Stimulated activated CD8-positive, alpha-beta memory T cell treated with anti-CD3 and anti-CD28 coated beads, Interleukin-12 subunit alpha, Interleukin-12 subunit beta, amount 100 ng/mL, for 24 hours (primary cell): Measurements from ENCODE around the gene JHY.
"Not testable (repeated sequence)": the region's sequence is repeated elsewhere in the genome, so short reads cannot be mapped to it uniquely, and the experiment has no call there.

Source experiments
- DNase-seq: peaks from one replicate; pipeline ENCODE4 v3.0.0-alpha.2; 2020; ENCODE audit errors: extremely low read depth

JHY gene

DNA sequence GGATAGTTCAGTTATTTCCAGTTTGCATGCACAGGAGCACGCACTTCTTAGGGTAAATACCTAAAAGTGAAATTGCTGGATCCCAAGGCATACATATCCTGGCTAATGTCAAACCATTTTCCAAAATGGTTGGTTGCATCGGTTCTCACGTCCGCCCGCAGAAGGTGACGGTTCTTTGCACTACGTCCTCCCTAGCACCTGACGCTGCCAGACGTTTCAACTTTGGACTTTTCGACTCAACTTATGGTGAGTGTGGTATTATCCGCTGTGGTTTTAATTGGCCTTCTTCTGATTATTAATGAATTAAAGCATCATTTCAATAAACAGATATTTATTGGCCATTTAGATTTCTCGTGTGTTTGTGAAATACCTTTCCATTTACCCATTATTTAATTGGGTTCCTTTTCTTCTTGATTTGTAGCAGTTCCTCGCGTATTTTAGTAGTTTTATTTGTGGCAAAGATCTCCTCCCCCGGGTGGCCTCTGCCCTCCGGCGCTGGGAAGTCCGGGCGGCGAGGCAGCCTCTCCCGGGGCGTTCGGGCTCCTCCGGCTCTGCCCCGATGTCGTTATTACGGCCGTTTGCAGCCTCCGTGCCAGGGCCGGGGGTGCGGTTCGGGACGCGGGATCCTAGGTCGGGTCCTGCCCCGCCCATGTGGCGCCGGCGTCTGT is at the start of gene JHY:
Gene JHY, plus strand, starts transcription at position 571 of the 668 bp plus-strand sequence. CDS start 3,091 bp downstream, outside the sequence.
- no peak for DNase-seq

DNA sequence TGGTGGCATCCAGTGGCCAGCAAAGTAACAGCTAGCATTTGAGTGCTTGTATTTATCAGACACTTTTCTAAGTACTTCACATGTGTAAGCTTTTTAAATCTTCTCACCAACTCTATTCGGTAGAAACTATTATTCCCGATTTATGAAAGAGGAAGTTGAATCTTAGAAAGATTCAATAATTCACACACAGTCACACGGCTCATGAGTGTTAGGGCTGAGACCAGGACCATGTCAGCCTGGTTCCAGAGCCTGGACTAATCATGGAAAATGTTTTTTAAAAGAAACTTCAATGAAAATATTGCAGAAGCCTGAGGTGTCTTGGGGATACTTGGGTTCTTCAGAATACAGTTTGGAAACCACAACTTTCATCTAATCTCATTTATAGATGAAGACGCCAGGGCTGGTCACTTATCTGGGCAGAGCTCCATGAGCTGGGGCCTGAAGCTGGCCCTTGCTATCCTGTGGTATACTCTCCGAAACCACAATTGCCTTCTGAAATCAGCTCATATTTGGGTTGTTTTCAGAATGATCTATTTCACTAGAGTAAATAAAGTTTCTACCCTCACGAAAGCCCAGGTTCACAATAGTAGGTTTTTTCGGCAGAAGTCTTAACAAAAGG is 48.6 kb upstream of the JHY start:
- no peak for DNase-seq

DNA sequence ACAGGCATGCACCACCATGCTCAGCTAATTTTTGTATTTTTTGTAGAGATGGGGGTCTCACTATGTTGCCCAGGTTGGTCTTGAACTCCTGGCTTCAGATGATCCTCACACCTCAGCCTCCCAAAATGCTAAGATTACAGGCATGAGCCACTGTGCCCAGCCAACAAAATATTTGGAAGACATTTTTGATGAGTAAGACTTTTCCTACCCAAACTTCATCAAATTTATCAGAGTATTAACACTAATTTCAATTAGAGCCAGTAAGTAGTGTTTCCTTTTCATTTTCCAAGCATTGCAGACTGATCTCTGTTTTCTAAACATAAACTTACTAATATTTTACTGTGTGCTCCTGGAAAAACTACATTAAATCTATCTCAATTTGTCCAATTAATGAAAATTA is 45.6 kb upstream of the JHY start:
- DNase-seq: no peak

DNA sequence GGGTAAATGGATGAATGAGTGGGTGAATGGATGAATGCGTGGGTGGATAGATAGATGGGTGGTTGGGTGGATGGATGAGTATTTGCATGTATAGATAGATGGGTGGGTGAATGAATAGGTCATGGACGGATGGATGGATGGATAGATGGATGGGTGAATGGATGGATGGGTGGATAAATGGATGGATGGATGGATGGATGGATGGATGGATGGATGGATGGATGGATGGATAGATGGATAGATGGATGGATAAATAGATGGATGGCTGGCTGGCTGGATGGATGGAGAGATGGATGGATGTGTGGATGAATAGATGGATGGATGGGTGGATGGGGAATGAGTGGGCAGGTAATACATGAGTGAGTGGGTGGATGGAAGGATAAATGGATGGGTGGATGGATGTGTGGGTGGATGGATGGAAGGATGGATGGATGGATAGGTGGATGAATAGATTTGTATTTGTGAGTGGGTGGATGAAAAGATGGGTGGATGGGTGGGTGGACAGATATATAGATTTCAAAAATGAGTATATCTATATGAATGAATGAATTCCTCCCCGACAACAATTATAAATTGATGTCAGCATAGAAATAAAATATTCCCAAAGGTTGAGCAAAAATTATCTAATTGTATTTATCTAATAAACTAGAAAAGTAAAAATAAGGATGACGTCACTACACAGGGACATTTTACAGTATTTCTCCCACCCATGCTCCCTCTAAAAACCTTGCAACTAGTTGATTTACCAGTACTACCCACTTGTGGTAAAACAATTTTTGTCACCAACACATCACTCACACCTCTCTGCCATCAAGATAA is 44.8 kb upstream of the JHY start:
- no peak for DNase-seq

DNA sequence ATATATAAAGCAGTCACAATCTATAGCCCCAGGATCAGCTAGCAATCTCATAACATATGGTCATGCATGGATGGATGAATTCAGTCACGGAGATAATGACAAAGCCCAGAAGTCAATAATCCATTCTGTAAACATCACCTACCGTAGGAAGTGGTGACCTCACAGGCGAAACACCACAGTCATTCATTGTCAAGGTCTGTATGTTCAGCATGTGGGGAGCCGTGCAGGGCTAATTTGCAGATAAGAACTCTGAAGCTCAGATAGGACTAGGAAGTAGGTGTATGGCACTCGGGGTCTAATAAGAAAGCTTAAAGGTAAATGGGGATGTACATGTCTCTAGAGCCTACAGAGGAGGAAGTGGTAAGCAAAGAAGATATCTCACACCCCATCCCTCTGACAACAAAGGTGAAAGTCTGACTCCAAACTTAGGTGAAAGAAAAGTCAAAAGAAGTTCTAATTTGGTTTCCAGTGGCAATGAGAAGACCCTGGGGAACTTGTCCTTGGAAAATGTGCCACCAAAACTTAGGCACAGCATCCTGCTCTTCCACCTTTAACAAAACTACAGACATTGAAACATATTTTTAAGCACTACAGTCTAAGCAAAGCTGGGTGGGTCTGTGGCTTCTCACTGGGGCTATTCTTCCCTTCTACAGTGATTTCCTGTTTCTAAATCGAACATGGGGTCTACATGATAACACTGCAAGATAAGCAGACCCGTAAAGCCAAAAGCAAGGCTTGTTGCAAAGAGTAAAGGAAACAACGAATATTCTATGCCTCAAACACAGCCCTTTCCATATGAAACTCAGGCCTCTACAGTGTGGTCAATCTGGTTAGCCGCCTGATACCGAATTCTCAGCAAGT is 39.0 kb upstream of the JHY start:
- peak; percentile 28 for DNase-seq

DNA sequence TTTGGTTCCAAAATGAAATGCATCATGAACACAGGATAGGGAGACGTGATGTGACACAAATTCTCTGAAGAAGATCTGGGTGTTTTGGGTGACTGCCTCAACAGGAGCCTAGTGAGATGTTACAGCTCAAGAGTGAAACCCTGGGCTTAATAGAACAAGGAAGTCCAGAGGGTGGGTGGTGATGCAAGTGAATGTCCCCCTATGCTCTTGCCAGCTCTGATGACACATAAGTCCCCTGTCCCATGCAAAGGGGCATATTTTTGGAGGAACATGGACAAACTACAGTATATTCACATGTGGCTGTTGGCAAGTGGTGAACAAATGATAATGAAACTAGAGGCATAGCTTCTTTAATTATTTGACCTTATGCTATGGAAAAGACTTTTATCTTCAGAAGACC is 35.1 kb upstream of the JHY start:
- no peak for DNase-seq

DNA sequence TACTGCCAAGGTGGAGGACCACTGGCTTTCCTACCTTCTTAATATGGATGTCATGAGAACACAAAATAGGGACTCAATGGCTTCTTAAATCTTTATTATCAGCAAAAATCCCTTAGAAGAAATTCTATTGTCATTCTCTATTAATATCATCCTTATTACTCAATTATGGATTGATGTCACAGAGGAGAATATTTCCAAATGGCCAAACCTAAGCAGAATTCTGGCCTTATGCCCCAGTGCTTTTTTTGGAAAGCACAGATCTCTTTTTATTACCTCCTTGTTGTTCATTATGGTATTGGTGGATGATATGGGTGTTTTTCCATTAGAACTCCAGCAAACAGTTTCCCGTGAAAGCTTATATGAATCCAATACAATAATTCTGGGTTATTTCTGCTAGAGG is 34.4 kb upstream of the JHY start:
- DNase-seq: no peak

DNA sequence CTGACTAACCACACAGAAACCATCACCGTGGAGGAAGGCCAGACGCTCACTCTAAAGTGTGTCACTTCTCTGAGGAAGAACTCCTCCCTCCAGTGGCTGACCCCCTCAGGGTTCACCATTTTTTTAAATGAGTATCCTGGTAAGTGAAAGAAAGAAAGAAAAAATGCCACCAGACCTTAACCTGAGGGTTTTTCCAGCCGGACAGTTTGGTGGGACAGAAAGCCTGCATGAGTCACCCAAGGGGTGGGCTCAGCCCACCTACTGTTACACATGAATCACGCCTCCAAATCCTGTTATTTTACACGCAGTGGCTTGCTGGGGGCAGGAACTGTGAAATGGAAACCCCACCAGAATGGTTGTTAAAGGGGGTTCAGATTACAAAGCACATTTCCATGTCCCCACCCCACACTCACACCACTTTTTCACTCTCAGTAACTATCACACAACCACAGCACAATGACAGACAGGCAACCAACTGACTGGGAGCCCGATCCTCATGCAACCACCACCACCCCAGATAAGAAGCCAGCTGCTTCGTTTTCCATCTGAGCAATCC is 32.4 kb upstream of the JHY start:
- DNase-seq: peak; percentile 42

DNA sequence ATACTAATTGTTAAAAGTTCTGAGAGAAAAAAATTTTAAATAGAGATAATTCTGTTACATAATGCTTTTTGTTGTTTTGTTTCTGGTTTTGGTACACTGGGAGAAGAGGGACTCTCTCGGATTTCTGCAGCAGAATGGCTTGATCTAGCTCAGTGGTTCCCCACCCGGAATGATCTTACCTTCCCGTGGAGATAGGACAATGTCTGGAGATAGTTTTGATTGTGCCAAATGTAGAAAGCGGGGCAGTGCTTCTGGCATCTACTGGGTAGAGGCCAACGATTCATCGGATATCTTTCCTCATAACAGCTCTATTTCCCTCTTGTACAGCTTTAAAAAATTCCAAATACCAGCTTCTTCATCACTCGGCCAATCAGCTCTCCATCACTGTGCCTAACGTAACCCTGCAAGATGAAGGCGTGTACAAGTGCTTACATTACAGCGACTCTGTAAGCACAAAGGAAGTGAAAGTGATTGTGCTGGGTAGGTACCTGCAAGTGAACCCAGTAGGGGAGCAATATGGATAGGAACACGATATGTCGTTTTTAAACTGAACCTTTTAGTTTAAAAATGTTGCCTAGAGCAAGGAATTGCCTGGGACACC is 31.1 kb upstream of the JHY start:
- no peak for DNase-seq

DNA sequence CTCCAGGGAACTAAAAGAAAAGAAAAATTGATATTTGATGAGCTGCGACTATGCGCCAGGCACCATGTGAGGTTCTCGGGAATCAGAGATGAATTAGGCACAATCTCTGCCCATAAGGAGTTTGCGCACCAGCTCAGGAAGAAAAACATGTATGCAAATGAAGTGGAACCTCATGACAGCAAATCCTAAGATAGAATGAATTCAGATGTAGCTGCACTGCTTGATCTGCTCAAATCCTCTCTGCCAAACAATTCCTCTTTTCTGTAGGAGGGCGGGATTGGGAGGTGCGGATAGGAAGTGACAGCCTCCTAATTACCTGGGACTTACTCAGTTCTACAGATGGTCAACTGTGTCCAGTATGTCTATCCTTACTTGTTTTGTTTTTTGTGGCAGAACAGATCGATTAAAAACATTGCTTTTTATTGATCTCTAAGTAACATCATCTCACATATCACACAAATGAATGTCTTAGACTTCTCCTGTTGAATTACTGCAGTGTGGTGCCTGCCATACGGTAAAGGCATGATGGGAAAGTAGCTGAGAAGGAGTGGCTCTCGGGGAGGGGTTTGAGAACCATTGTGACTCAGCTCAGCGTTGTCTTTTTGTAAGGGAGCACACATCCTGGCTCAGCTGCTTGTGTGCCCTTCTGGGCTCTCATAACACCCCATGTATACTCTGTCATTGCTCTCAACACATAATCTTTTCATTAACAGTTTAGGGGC is 30.3 kb upstream of the JHY start:
- DNase-seq: no peak

DNA sequence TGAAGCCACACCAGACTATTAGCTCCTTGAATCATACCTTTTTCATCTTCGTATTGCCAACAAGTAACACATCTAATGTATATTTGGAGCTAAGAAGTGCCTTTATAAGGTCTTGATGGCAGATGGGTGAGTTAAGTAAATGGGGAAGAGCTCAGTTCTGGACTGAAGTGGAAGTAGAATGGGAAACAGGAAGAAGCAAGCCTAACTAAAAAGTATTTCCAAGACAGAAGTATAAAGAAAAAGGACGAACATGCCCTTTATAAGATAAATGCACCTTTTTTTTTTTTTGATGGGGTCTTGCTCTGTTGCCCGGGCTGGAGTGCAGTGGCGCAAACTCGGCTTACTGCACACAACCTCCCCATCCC is 29.8 kb upstream of the JHY start:
- DNase-seq: no peak

DNA sequence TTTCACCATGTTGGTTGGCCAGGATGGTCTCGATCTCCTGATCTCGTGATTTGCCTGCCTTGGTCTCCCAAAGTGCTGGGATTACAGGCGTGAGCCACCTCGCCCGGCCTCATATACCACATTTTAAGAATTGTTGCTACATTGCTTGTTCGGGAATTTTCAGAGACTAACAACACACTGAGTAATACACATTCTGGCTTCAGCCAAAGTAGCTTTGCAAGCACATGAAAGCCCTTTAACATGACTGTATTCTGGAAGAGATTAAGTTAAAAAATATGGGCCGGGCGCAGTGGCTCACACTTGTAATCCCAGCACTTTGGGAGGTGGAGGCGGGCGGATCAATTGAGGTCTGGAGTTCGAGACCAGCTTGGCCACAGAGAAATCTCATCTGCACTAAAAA is 29.3 kb upstream of the JHY start:
- DNase-seq: no peak

DNA sequence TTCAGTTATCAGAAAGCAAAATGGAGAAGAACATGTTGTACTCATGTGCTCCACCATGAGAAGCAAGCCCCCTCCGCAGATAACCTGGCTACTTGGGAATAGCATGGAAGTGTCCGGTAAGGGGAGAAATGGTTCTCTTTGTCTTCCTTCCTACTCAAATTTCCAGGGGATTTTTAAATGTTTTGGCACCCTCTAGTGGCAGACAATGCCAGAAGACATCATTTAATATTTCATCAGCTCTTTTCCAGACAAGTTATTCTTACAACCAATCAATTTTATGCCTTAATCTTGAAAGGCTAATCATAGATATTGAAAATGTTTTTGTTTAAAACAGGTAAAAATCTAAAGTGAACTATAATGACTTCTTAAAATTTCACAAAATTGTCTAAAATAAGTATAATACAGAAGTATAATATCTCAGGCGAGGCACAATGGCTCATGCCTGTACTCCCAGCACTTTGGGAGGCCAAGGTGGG is 28.6 kb upstream of the JHY start:
- peak; percentile 12 for DNase-seq

DNA sequence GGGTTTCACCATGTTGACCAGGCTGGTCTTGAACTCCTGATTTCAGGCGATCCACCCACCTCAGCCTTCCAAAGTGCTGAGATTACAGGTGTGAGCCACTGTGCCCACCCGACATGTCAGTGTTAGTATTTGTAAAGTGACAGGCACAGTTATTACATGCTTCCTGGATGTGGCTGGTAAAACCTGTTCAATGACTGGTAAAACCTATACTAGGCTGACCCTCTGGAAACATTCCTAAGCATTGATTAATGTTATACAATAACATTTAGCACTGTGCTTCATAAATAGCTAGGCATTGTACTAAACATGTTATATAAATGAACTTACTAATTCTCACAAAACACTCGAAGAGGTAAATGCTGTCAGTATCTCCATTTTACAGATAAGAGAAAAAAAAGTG is 20.9 kb upstream of the JHY start:
- no peak for DNase-seq

DNA sequence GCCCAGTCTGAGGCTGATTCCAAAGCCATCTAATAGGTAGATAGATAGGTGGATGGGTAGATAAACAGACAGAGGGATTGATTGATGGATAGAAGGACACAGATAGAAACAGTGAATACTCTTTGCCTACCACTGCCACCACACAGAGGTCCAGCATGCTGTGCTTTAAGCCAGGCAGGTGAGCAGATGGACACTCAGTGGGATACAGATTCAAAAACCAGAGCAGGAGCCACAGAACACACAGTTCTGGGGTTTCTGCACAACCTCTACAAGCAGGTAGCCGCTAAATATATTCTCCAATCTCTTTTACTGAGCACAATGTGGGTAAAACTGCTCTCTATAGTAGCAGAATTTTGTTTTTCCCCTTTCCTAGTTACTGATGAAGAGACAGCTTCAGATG is 20.5 kb upstream of the JHY start:
- DNase-seq: no peak

DNA sequence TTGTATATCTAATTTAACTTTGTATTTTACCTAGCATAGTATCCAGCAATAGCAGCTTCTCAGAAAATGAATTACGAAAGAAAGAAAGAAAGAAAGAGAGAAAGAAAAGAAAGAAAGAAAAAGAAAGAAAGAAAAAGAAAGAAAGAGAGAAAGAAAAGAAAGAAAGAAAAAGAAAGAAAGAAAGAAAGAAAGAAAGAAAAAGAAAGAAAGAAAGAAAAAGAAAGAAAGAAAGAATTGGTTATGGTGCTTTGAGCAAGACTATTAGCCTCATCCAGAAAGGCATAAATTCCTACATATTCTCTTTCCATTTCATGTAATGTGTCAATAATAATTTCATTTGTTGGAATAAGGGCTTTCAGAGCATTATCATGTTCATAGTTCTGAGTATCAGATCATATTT is 19.4 kb upstream of the JHY start:
- DNase-seq: not testable (repeated sequence)

DNA sequence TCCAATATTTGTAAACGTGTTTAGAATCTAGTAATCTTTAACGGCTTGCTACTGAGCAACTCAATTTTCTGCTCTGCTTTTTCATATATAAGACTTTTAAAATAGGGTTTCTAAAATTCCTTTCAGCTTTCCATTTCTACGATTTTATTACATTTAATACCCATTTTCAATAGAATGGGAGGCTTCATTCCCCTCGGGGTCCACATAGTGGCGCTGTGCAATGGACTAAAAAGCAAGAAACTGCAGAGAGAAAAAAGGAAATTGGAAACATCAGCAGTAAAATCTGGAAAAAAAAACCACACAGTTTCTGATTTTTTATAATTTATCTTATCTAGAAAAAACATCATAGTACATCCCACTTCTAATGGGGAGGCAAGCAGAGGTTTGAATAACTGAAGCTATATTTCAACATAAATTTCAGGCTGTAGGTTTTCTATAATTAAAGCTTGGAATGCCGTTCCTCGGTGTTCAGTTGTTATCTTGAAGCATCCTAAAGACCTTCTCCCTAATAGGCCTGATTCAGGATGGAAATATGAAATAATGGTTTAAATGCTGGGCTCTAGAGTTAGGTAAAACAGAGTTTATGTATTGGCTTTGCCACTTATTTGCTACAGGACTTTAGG is 18.7 kb upstream of the JHY start:
- no peak for DNase-seq

DNA sequence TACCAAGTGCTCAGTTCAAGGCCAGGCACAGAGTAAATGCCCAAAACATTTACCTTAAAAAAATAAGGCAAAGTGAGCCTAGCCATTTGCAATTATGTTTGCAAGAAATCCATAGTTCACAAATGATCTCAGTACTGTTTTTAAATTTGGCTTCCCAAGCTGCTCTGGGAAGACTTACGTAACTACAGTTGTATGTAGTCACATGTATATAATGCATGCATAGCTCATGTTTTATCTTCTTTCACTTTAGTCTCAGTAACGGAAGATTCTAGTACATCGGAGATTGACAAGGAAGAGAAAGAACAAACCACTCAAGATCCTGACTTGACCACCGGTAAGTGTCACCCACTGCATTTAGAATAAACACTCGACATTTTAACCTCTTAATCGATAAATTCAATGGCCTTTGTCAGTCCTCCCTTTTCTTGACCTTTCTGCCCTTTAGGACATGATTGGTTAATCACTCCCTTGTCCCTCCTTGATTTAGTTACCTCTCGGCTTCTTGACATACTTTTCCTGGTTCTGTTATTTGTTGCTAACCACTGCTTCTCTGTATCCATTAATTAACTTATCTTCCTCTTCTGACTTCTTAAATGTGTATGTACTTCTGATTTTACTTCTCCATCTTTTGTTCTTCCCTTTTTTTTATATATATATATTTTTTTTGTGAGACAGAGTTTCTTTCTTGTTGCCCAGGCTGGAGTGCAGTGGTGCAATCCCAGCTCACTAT is 18.0 kb upstream of the JHY start:
- DNase-seq: no peak

DNA sequence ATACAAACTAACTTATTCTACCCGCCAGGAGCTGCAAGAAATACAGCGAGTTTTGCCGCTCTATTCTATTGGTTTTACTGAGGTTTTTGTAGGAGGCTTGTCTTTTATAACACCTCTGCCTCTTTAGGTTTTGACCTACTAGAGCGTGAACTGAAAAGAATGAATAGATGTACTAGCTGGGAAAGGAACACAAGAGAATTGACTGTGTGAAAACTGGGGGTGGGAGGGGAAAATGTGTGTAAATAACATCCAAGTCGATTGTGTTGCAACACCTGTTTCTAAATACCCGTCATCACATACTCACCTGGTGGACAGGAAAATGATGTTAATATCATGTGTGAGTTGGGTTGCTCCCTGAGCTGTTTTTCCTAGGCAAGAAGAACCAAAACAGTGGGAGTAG is 12.9 kb upstream of the JHY start:
- no peak for DNase-seq
